Mucosa of descending colon (tissue), 3 donors: ENCODE measurements around the gene MYBL2. TPM values are rescaled to one million over a fixed set of nuclear protein-coding genes. Genes with fewer than 3 reads are reported as not detected.
A peak's percentile ranks its signal among the peaks of the same experiment; 100 is the strongest.

Experiments
- ATAC-seq: fragments of 200-7000 bp; cut with Tn5 transposase; one replicate; pipeline ENCODE4 v1.9.1; 2020; ENCODE audit warnings: mild to moderate bottlenecking, moderate library complexity
- DNase-seq, 3 donors: peaks; one replicate each; pipeline ENCODE4 v3.0.0-alpha.2; 2020
- H3K36me3 ChIP-seq: fragments of 200-600 bp; one replicate; pipeline ENCODE4 v1.8.0; 2021; ENCODE audit warnings: low read depth, mild to moderate bottlenecking
- H3K4me1 ChIP-seq: fragments of 200-600 bp; one replicate; pipeline ENCODE4 v1.8.0; 2021; ENCODE audit warnings: low read depth, mild to moderate bottlenecking
- H3K4me3 ChIP-seq: fragments of 200-600 bp; one replicate; pipeline ENCODE4 v1.8.0; 2021; ENCODE audit warnings: mild to moderate bottlenecking
- H3K9me3 ChIP-seq: fragments of 200-600 bp; one replicate; pipeline ENCODE4 v1.8.0; 2021; ENCODE audit warnings: mild to moderate bottlenecking
- CTCF ChIP-seq: fragments of 200-600 bp; IDR thresholded peaks from one replicate; pipeline ENCODE4 v1.8.0; 2022; ENCODE audit warnings: antibody characterized with exemption, mild to moderate bottlenecking
- intact Hi-C, 2 donors: fragments of 100-400 bp; cut with DNase I in 1 of 2; cut with micrococcal nuclease in 1 of 2; formaldehyde crosslinking; loops; one replicate each; pipeline versions ENCODE4 v1.11.0 to v1.11.1; 2022; cut with DNase I, micrococcal nuclease
- total RNA-seq, 3 donors: library from RNA; stranded (reverse); fragmentation: NEBNext Ultra II Directional in 2 of 3; extraction: Animal tissue kit (Norgen Biotek cat#: 25700) in 2 of 3; gene quantifications; one replicate each; pipeline versions ENCODE4 v1.2.1 to v1.2.4, GENCODE V29; 2021 to 2023
- donor health status: DM: no; HTN: no; CAD: no; lungs with moderate emphysema.
- donor health status: DM: no; HTN: no; CAD: no.
- donor health status: DM: no; HTN: yes; CAD: no.

MYBL2 gene
- total RNA-seq, 3 donors from 2014 or later, result 1.9 to 19.5 (median 5.1) TPM

- Histone ChIP-seq H3K36me3 (no peaks in the 10 kb centered on the region), H3K4me3 (no peak overlapping the region), H3K9me3 (no peaks in the 10 kb centered on the region), H3K4me1 (no peaks in the 10 kb centered on the region)
- ATAC-seq, result no peak
- no peak for DNase-seq
- no peak for TF ChIP-seq CTCF
- intact Hi-C loops, result no loop called here
Measured at GRCh38 chr20:43700627-43701026, 33.7 kb downstream of the MYBL2 start.

GRCh38 chr20:43702502-43702901 lies 35.6 kb downstream of the MYBL2 start:
- DNase-seq (no peak), ATAC-seq (no peak)
- intact Hi-C loops, result no loop called here
- Histone ChIP-seq H3K36me3 (no peaks in the 10 kb centered on the region), H3K9me3 (no peaks in the 10 kb centered on the region), H3K4me1 (no peaks in the 10 kb centered on the region), H3K4me3 (no peak overlapping the region)
- no peak for TF ChIP-seq CTCF

GRCh38 chr20:43710370-43711044 lies 43.6 kb downstream of the MYBL2 start:
- TF ChIP-seq CTCF, result no peak
- intact Hi-C loops, result no loop called here
- Histone ChIP-seq H3K36me3 (no peaks in the 10 kb centered on the region), H3K9me3 (no peaks in the 10 kb centered on the region), H3K4me3 (no peak overlapping the region), H3K4me1 (no peaks in the 10 kb centered on the region)
- ATAC-seq (peak; percentile 28), DNase-seq (no peak)

GRCh38 chr20:43711098-43711654 lies 44.3 kb downstream of the MYBL2 start:
- no peak for DNase-seq
- intact Hi-C loops, result no loop called here
- TF ChIP-seq CTCF, result no peak
- Histone ChIP-seq H3K4me3 (no peak overlapping the region), H3K9me3 (no peaks in the 10 kb centered on the region), H3K36me3 (no peaks in the 10 kb centered on the region), H3K4me1 (no peaks in the 10 kb centered on the region)
- peak; percentile 11 for ATAC-seq

- DNase-seq, result no peak
- no peak for ATAC-seq
- Histone ChIP-seq H3K4me1 (no peaks in the 10 kb centered on the region), H3K9me3 (no peaks in the 10 kb centered on the region), H3K36me3 (no peaks in the 10 kb centered on the region), H3K4me3 (no peak overlapping the region)
- no peak for TF ChIP-seq CTCF
- intact Hi-C loops, result no loop called here
Measured at GRCh38 chr20:43715044-43715443, 48.1 kb downstream of the MYBL2 start.
